NCI-H510A (cell line): ENCODE results near the gene RPGR.

ENCODE experiments used
- DNase-seq: peaks from one replicate; lab custom pipeline; 2025; lab: John Stamatoyannopoulos, UW

Gene RPGR

DNA sequence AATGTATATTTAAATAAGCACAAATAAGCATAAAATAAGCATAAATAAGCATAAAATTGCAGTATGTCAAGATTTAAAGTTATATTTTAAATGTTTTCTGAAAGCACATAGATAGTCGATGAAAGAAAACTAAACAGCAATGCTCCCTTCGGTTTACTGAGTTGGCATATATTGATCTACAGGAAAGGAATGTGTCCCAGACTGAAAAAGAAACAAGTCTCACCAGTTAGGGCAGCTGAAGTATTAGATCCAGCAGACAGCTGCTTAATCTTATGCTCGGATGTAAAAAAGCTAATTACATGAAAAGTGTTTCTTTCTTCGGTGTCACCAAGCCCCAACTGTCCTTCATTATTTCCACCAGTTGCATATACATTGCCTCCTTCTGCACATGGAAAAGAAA lies 8.7 kb downstream of the RPGR start:
- no peak for DNase-seq

DNA sequence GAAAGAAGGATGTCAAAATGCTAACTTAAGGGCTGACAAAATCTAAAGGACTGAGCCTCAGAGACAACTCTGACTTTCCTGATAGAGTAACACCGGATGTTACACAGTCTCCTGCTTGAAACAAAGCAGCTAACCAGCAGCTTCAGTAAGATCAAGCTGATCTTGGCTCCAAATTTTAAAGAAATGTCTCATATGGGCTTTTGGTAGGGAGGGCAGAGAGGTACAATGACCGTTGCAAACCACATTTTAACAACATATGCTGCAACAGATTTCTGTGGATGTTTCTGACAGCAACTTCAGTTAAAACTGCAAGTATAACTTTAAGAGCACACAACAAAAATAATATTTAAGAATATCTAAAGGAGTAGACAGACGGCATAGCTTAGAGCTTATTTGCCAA lies 9.1 kb downstream of the RPGR start:
- no peak for DNase-seq

DNA sequence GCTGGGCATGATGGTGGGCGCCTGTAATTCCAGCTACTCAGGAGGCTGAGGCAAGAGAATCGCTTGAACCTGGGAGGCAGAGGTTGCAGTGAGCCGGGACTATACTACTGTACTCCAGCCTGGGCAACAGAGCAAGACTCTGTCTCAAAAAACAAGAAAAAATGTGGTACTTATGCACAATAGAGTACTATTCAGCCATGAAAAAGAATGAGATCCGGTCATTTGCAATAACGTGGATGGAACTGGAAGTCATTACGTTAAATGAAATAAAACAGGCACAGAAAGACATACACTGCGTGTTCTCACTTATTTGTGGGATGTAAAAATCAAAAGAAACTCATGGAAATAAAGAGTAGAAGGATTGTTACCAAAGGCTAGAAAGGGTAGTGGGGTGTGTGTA lies 12.1 kb downstream of the RPGR start:
- DNase-seq = no peak

DNA sequence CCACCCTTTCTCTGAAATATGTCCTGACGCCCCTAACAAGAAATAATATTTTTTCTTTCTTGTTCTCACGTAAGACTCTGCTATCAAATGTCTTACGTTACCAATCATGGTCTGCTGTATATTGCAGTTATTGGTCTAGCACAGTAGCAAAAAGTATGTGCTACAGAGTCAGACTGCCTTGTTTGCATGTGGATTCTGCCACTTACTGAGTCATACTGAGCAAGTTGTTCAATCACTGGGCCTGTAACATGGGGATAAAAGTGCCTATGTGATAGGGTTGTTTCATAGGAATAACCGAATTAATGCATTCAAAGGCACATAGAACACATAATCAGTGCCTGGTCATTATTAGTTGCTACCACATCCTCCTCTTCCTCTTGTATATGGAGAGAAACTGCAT lies 14.1 kb downstream of the RPGR start:
- DNase-seq = no peak

DNA sequence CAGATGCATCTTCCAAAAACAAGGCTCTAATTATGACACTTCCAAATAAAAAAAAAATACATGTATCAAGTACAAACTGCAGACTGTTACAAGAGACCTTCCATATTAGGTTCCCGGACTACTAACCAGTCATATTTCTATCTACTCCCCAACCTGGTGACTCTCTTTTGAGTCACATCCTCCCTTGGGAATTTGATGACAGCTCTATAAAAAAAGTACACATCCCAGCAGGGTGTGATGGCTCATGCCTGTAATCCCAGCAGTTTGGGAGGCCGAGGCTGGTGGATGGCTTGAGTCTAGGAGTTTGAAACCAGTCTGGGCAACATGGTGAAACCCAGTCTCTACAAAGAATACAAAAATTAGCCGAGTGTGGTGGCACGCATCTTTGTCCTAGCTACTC lies 14.9 kb downstream of the RPGR start:
- DNase-seq = no peak

DNA sequence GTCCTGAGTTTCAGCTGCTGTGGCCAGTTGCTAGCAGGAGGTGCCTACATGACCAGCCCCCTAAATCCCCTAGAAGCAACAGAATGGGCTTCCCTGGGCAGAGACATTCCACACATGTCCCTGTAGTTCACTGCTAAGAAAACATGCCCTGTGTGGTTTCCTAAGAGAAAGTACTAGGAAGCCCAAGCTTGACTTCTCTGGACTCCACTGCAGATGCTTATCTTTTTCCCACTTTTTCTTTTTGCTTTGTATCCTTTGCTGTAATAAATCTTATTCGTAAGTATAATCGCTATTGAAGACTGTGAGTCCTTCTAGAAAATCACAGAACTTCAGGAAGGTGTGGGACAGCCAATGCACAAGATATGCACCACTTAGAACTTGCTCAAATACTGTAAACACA lies 15.6 kb downstream of the RPGR start:
- DNase-seq = no peak

DNA sequence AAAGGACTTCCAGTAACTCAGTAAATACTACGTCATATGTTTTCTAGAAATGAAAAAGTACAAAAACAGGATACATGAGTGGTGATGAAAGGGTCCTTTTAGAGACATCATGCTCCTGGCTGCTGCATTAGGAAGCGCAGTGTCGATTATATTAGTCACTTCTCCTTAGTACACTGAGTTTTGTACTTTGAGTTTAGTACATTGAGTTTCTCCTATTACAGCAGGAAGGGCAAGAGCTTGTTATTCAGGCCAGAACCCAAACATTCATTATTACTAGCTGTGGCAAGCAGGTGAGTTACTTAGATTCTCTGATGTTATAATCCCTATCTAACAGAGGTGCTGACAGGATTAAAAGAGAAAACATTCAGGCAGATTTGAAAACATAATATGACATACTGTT lies 21.3 kb downstream of the RPGR start:
- DNase-seq = no peak

DNA sequence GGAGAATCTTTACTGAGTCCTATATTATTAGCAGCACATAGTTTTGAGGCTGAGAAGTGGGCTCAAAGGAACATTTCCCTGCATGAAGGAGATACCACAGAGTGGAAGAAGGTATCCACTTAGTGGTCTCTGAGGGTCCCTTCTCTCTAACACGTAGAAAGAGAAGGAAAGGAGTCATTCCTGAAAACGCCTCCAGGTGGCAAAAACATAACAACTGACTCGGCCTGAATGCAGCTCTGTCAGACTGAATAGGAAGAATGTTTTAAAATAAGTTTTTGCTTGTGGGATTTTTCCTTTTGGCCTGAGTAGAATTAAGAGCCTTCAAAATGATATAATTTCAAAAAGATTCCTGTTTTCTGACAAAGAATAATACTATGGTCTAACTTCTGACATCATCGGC lies 23.3 kb downstream of the RPGR start:
- DNase-seq = no peak

DNA sequence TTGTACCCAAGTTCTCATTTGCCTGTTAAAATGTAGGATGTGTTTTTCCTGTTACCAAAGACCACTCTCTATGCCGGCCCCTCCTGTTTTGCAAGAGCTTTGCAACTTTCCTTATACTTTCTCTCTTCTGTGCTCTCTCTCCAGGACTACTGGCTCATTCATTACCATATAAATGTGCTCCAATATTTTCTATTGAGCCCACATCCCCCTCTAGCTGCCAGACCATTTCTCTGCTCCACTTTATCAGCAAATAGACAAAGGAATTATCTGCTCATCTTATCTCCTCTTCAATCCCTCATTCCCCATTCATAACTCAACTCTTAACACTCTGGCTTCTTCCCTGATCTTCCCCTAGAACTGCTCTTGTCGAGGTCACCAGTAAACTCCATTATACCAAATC lies 33.6 kb downstream of the RPGR start:
- no peak for DNase-seq

DNA sequence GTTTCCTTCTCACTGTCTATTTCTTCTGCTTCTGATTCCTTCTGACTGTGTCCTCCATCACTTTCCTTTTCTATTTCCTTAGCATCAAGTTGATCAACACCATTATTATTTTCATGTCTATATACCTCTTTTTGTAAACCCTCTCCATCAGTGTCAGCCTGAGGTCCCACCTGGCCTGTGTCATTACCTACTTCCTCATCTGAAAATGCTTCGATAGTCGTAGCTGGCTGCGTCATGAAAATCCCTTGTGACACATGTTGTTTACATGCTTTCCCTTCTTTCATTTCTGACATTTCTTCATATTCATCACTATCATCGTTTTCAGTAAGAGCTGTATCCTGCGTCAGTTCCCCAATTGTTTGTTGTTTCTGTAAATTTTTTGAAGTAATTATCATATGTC lies 39.6 kb downstream of the RPGR start:
- no peak for DNase-seq

DNA sequence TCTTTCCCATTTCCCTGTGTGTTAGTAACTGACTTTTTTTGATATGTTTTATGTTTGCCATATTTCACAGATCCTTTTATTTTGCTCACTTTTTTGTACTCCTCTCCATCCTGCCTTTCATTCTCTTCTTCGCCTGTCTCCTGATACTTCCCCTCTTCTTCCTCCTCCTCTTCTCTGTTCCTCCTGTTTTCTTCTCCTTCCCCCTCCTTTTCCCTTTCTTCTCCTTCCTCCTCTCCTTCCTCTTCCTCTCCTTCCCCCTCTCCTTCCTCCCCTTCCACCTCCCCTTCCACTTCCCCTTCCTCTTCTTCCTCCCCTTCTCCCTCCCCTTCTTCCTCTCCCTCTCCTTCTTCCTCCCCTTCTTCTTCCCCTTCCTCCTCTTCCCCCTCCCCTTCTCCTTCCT lies 41.7 kb downstream of the RPGR start:
- DNase-seq = no peak

DNA sequence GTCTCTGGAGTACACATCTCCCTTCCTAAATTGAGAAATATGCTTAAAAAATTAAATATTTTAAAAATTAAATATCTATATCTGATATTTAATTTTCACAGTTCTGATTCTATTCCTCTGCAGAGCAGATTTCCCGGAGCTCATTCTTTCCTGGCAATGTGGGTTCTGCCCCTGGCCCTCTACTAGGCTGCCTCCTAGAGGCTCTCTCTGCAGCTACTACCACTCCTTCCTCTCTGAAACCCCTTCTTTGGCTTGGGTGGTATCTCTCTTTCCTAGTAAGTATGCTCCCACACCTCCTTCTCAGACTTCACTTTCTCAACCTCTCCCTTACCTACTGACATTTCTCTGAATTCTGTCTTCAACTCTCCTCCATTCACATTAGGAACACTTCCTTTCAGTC lies 45.3 kb downstream of the RPGR start:
- no peak for DNase-seq

DNA sequence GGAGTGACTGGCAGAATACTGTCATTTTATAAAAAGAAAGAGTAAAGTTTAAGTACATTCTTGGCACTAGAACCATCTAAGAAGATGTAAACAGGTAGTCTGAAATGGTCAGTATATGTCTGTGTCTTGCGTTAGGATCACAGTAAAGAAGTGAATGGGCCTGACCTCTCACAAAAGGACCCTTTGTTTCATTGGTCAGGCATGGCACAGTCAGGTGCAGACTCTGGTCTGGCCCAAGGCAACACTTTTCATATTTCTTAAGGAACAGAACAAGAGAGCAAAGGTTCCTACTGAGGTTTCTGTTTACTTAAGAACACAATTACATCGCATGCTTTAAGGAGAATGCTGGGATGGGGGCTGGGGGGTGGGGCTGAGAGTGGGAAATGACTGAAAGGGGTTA lies 48.1 kb downstream of the RPGR start:
- DNase-seq = no peak

DNA sequence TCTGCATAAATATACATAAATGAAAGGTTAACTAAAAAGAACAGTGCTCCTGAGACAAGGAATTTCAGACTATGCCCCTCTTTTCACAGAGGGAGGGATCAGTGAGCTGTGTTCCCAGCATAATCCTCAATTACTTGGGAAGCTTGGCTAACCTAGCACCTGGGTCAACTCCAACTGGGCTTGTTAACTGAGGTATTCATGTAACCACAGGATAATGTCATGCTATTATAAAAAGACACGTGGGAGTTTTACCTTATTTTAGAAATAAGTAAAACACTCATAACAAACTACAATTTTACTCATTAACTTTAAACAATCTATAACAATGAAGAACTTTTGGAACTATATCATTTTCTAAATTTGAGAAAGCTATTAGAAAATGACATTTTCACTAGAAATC lies 48.6 kb downstream of the RPGR start:
- DNase-seq = no peak

DNA sequence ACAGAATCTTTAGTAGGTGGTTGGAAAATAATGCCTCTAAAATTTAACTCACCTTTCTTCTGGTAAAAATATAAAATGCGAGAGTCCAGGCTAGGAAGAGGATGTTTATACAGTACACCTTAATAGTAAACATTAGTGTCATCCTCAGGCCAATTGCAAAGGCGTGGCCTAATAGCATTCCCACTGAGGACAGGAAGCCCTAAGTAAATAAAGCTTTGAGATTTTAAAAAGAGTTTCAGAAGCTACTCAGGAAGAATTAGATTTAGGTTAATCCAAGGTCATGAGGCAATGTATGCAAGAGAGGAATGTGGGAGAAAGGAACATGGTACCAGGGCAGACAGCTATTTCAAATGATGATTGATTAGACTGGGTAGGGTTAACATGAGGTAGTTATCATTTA lies 49.5 kb downstream of the RPGR start:
- no peak for DNase-seq

DNA sequence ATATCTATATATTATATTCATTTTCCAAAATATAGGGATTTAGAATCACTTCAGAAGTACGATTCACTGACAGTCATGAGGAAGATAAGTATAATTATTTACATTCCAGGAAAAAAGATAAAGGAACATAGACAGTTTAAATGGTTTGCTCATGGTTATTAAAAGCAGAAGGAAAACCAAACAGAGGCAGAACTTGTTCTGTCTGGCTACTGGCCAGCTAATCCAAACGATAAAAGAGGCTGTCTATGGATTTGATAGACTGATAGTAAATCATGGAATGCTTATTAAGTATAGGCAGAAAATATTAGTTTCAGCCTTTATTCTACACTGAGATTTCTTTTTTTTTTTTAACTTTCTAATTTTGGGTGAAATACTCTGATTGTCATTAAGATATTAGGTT lies 50.2 kb downstream of the RPGR start:
- no peak for DNase-seq

DNA sequence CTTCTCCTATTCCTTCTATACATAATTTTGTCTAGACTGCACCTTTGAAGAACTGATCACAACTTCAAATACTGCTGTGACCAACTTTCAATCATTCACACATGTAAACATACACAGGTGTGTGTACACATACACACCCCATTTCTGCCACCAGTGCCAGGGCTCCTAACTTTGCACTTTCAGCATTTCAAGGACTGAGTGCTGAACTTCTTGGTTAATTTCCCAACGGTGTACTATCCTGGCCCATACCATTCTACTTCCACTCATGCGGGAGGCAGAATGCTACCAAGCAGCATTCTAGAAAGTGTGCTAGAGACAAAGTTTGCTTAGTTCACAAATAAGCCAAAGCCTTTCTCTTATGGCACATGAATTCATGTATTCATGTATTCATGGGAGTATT lies 51.2 kb downstream of the RPGR start:
- no peak for DNase-seq

DNA sequence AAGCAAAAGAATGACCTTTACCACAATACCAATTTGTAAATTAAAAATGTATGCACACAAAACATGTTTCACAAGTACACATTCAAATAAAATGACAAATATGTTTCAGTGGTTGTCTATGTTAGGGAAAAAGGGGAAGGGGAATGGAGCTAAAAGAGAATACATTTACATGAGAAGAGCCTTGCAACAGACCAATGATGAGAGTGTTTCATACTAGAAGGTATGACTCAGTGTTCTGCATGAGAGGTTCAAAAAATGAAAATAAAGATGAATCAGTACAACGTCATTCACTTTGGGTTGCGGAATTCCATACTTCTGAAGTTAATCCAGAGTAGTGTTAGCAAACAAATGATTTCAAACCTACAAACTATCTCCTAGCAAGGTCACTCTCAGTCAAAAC lies 51.7 kb downstream of the RPGR start:
- no peak for DNase-seq

DNA sequence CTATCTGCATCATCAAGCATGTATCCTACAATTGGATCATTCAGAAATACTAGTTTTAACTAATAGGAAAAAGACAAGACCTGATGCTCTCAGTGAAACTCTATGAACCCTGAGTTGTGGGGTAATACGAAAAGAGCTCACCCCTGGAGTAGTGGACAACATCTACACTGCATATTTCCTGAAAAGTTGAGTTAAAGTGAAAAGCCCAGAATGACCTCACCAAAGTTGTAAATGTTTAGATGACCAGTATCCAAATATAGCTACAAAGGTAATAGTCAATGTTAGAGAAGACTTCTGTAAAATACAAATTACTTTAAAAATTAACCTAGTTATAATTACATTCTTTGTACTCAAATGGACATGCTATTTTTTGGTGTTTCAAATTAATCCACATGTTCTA lies 53.9 kb downstream of the RPGR start:
- no peak for DNase-seq

DNA sequence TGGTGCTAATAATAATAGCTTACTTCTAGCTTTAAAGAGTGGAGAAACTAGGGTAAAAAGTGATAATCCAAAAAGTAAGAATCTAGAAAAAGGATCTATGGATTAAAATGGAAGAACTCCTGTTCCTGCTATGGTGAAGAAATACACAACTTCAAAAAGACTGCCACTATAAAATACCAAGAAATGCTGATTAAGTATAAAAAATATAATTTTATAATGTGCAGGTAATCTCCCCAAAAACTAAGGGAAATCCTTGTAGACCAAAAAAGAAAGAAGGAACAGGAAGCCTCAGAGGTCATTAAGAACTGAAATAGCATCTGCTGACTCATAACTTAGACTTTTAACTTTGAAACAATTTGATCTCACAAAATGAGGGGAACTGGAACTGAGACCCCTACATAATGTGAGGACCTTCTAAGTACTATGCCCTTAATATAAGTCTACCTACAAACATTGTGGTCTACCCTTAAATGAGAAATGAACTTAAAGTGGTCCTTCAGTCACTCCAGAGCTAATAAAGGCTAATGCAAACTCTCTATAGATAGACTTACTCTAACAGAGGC lies 56.1 kb downstream of the RPGR start:
- no peak for DNase-seq

DNA sequence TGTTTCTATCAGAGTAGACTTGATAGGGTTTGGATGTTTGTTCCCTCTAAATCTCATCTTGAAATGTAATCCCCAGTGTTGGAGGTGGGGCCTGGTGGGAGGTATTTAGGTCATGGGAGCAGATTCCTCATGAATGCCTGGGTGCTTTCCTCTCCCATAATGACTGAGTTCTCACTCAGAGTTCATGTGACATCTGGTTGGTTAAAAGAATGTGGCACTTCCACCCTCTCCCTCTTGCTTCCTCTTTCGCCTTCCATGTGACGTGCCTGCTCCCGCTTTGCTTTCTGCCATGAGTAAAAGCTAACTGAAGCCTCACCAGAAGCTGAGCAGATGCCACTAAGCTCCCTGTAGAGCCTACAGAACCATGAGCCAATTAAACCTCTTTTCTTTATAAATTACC lies 59.3 kb downstream of the RPGR start:
- DNase-seq = no peak

DNA sequence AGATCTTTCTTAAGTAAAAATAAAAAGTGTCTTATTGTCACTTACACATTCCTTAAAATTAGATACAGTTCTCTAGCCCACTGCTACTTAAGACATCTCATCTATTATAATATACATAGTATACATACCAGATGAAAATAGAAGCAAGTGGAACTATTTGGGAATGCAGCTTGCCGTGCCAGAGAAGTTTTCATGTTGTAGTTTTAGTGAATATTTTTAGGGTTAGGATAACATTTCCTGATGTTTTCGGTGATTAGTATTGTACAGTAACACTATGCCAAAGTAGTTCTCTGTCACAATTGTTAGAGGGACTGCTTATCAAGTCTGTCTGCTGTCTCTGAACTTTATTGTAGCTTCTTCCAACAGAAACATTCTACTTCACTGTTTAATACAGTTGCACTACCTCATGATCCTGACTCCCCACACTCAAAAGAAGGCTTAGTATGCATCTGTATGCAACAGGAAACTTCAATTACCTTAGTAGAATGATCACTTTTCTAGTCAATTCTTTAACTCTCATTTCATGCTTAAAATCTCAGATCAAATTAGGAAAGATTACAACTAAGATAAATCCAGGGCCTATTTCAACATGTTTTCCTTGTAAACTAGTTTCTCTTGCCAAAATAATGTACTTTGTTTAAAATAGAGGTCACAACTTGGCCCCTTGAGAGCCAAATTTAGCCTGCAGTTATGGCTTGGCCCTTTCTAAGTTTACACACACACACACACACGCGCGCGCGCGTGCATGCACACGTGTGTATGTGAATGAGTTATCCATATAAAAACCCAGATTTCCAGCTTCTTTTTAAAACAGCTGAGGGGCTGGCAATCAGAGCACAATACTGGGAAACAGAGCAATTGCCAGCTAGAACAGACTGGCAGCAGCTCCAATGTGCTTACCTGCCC lies 64.3 kb downstream of the RPGR start:
- DNase-seq = no peak

DNA sequence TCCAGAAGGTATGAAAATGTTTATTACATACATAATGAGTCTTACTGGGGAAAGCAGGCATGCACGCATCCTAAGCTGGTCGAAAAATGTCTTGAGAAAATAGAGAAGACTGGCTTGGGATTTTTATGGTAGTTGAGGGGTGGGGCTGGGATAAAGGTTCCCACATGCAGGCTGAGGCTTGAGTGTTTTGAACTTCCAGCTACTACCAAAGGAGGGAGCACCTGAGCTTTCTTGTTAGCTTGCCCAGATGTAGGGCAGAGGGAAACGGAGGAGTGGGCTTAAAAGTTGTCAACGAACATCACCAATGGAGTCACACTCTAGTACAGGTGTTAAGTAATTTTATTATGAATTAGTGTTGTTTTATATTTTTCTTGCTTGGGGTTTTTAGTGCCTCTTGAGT lies 67.1 kb downstream of the RPGR start:
- DNase-seq = no peak

DNA sequence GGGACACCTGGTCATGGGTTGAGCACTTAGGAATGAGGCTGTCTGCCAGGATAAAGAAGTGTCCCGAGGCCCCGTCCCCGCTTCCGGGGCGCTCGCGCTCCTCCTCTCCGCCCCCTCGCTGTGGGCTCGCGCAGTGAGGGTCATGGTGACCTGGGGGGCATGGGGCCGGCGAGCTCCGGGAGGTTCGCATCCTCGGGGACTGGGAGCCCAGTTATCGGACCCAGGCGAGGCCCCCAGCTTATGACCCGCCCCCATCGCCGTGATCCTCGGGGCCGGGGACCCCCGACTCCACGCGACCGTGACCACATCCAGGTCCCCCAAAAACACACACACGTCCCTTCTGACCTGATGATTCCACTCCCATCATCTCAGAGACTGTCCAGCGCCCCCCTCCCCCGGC lies 71.3 kb downstream of the RPGR start:
- DNase-seq = no peak
